ENCODE data around the gene RAB15. TPM values are rescaled to one million over a fixed set of nuclear protein-coding genes. Genes with fewer than 3 reads are reported as not detected.
A peak's percentile ranks its signal among the peaks of the same experiment; 100 is the strongest.

RAB15 gene
- total and polyA plus RNA-seq, 7 experiments from 2014 or later: 4.7 to 11.1 (median 5.9) TPM

GRCh38 chr14:64945431-64946178, 26.5 kb downstream of the RAB15 start:
- no peak overlapping the region for H3K4me3 ChIP-seq (ENCODE audit: low read length)
- no peak for ATAC-seq
- intact Hi-C loops (cut with micrococcal nuclease): loop anchor here in 1 of 2 donors (1.0 kb wide), 1 partner anchor 8 kb away; no protein-coding TSS in a partner anchor
- H3K36me3 ChIP-seq (ENCODE audit: control insufficient read depth in 2 of 3, insufficient read depth in 3 of 3, low read length in 3 of 3): peaks cover 0 to 27% (median 0%) of the 10 kb centered on the region in 3 experiments
- peaks cover 5 to 62% (median 21%) of the 10 kb centered on the region in 5 donors for H3K36me3 Mint-ChIP-seq
- H3K4me3 Mint-ChIP-seq: no peak overlapping the region
- no peak overlapping the region for H3K27ac ChIP-seq (ENCODE audit: low read depth, low read length)
- no peaks in the 10 kb centered on the region for H3K27me3 Mint-ChIP-seq
- H3K4me1 Mint-ChIP-seq: peaks cover 16 to 69% (median 55%) of the 10 kb centered on the region in 7 donors
- no peaks in the 10 kb centered on the region for H3K9me3 Mint-ChIP-seq
- no peaks in the 10 kb centered on the region for H3K27me3 ChIP-seq (ENCODE audit: control insufficient read depth in 2 of 2, insufficient read depth in 2 of 2, low read length in 2 of 2)
- DNase-seq: peak in 1 of 9 donors; percentile 8
- ChIA-PET CTCF (interaction anchor here (0.6 kb wide), 1 partner anchor 470 kb away, joined by 3 read pairs; no protein-coding TSS in a partner anchor), POLR2A (interaction anchor here (0.8 kb wide), 2 partner anchors 18 to 30 kb away, joined by 3 read pairs; no protein-coding TSS in a partner anchor)
- peak overlapping the region in 7 of 9 donors; percentile 10 to 80 (median 53) for H3K27ac Mint-ChIP-seq
- H3K9me3 ChIP-seq (ENCODE audit: control insufficient read depth in 2 of 3, low read length in 3 of 3): no peaks in the 10 kb centered on the region
- peaks cover 0 to 10% of the 10 kb centered on the region in 2 donors for H3K4me1 ChIP-seq (ENCODE audit: control insufficient read depth in 2 of 2, insufficient read depth in 2 of 2, low read length in 2 of 2)

- H3K27me3 Mint-ChIP-seq: no peaks in the 10 kb centered on the region
- DNase-seq: no peak
- H3K36me3 Mint-ChIP-seq: peaks cover 8 to 62% (median 20%) of the 10 kb centered on the region in 5 donors
- H3K4me3 ChIP-seq (ENCODE audit: low read length): no peak overlapping the region
- no peaks in the 10 kb centered on the region for H3K9me3 Mint-ChIP-seq
- no peak overlapping the region for H3K4me3 Mint-ChIP-seq
- CTCF ChIA-PET: no interaction called here
- H3K27ac Mint-ChIP-seq: peak overlapping the region in 6 of 9 donors; percentile 14 to 80 (median 52)
- H3K9me3 ChIP-seq (ENCODE audit: control insufficient read depth in 2 of 3, low read length in 3 of 3): no peaks in the 10 kb centered on the region
- no peaks in the 10 kb centered on the region for H3K27me3 ChIP-seq (ENCODE audit: control insufficient read depth in 2 of 2, insufficient read depth in 2 of 2, low read length in 2 of 2)
- peaks cover 16 to 77% (median 62%) of the 10 kb centered on the region in 7 donors for H3K4me1 Mint-ChIP-seq
- peaks cover 0 to 30% (median 0%) of the 10 kb centered on the region in 3 experiments for H3K36me3 ChIP-seq (ENCODE audit: control insufficient read depth in 2 of 3, insufficient read depth in 3 of 3, low read length in 3 of 3)
- intact Hi-C loops (cut with micrococcal nuclease): loop anchor here in 1 of 2 donors (1.0 to 5.0 kb wide), 2 partner anchors 8 to 38 kb away; no protein-coding TSS in a partner anchor
- POLR2A ChIA-PET: interaction anchor here (1.6 kb wide), 1 partner anchor 42 kb away, joined by 4 read pairs; the partner anchor contains the start of gene FNTB
- ATAC-seq: no peak
- H3K27ac ChIP-seq (ENCODE audit: low read depth, low read length): no peak overlapping the region
- H3K4me1 ChIP-seq (ENCODE audit: control insufficient read depth in 2 of 2, insufficient read depth in 2 of 2, low read length in 2 of 2): peaks cover 0 to 10% of the 10 kb centered on the region in 2 donors
Observed at GRCh38 chr14:64944861-64945260, 27.3 kb downstream of the RAB15 start.

GRCh38 chr14:64944041-64944440, 28.1 kb downstream of the RAB15 start:
- Mint-ChIP-seq H3K36me3 (peaks cover 8 to 63% (median 25%) of the 10 kb centered on the region in 5 donors), H3K4me1 (peaks cover 22 to 83% (median 71%) of the 10 kb centered on the region in 7 donors)
- H3K36me3 ChIP-seq (ENCODE audit: control insufficient read depth in 2 of 3, insufficient read depth in 3 of 3, low read length in 3 of 3): peaks cover 0 to 39% (median under 1%) of the 10 kb centered on the region in 3 experiments

GRCh38 chr14:64943556-64943955, 28.6 kb downstream of the RAB15 start:
- DNase-seq: no peak
- peaks cover 0 to 39% (median 3%) of the 10 kb centered on the region in 3 experiments for H3K36me3 ChIP-seq (ENCODE audit: control insufficient read depth in 2 of 3, insufficient read depth in 3 of 3, low read length in 3 of 3)
- Mint-ChIP-seq H3K27me3 (no peaks in the 10 kb centered on the region), H3K4me1 (peaks cover 27 to 85% (median 76%) of the 10 kb centered on the region in 7 donors), H3K36me3 (peaks cover 8 to 63% (median 24%) of the 10 kb centered on the region in 5 donors), H3K27ac (peak overlapping the region in 8 of 9 donors; percentile 40 to 91 (median 75)), H3K4me3 (no peak overlapping the region), H3K9me3 (no peaks in the 10 kb centered on the region)
- ChIA-PET POLR2A (interaction anchor here (1.6 kb wide), 1 partner anchor 43 kb away, joined by 4 read pairs; the partner anchor contains the start of gene FNTB), CTCF (interaction anchor here (1.2 kb wide), 1 partner anchor 51 kb away, joined by 3 read pairs; no protein-coding TSS in a partner anchor)
- H3K27ac ChIP-seq (ENCODE audit: low read depth, low read length): no peak overlapping the region
- intact Hi-C loops (cut with micrococcal nuclease): loop anchor here in 1 of 2 donors (5.0 kb wide), 1 partner anchor 36 kb away; no protein-coding TSS in a partner anchor
- peaks cover 0 to 10% of the 10 kb centered on the region in 2 donors for H3K4me1 ChIP-seq (ENCODE audit: control insufficient read depth in 2 of 2, insufficient read depth in 2 of 2, low read length in 2 of 2)
- H3K4me3 ChIP-seq (ENCODE audit: low read length): no peak overlapping the region
- ATAC-seq: peak; percentile 45
- H3K27me3 ChIP-seq (ENCODE audit: control insufficient read depth in 2 of 2, insufficient read depth in 2 of 2, low read length in 2 of 2): no peaks in the 10 kb centered on the region
- no peaks in the 10 kb centered on the region for H3K9me3 ChIP-seq (ENCODE audit: control insufficient read depth in 2 of 3, low read length in 3 of 3)

More at GRCh38 chr14:64944041-64944440, 28.1 kb downstream of the RAB15 start:
- ATAC-seq: no peak
- ChIA-PET POLR2A (interaction anchor here (1.6 kb wide), 1 partner anchor 43 kb away, joined by 4 read pairs; the partner anchor contains the start of gene FNTB), CTCF (interaction anchor here (1.2 kb wide), 1 partner anchor 52 kb away, joined by 3 read pairs; no protein-coding TSS in a partner anchor)
- H3K27me3 ChIP-seq (ENCODE audit: control insufficient read depth in 2 of 2, insufficient read depth in 2 of 2, low read length in 2 of 2): no peaks in the 10 kb centered on the region
- no peak overlapping the region for H3K27ac ChIP-seq (ENCODE audit: low read depth, low read length)
- H3K4me3 ChIP-seq (ENCODE audit: low read length): no peak overlapping the region
- intact Hi-C loops (cut with micrococcal nuclease): loop anchor here in 1 of 2 donors (5.0 kb wide), 1 partner anchor 37 kb away; no protein-coding TSS in a partner anchor
- peaks cover 0 to 10% of the 10 kb centered on the region in 2 donors for H3K4me1 ChIP-seq (ENCODE audit: control insufficient read depth in 2 of 2, insufficient read depth in 2 of 2, low read length in 2 of 2)
- no peaks in the 10 kb centered on the region for H3K9me3 ChIP-seq (ENCODE audit: control insufficient read depth in 2 of 3, low read length in 3 of 3)
- peak in 1 of 9 donors; percentile 8 for DNase-seq
- H3K27me3 Mint-ChIP-seq: no peaks in the 10 kb centered on the region
- no peak overlapping the region for H3K4me3 Mint-ChIP-seq
- peak overlapping the region in 7 of 9 donors; percentile 7 to 81 (median 66) for H3K27ac Mint-ChIP-seq
- no peaks in the 10 kb centered on the region for H3K9me3 Mint-ChIP-seq

GRCh38 chr14:64942531-64943111, 29.5 kb downstream of the RAB15 start, which contains the start of gene GPX2:
GPX2 (minus strand) TSS chr14:64942745; CDS start chr14:64942726, 19 bp downstream.
- no peak within 1 kb of the TSS for H3K4me3 ChIP-seq (ENCODE audit: low read length)
- H3K27me3 ChIP-seq (ENCODE audit: control insufficient read depth in 2 of 2, insufficient read depth in 2 of 2, low read length in 2 of 2): no peaks in the 10 kb centered on the region
- peaks cover 0 to 10% of the 10 kb centered on the region in 2 donors for H3K4me1 ChIP-seq (ENCODE audit: control insufficient read depth in 2 of 2, insufficient read depth in 2 of 2, low read length in 2 of 2)
- Mint-ChIP-seq H3K4me1 (peaks cover 24 to 94% (median 83%) of the 10 kb centered on the region in 7 donors), H3K27ac (peak within 1 kb of the TSS; percentile 40 to 91 (median 73)), H3K27me3 (no peaks in the 10 kb centered on the region), H3K4me3 (peak within 1 kb of the TSS in 1 of 10 donors; percentile 18), H3K36me3 (peaks cover 8 to 62% (median 24%) of the 10 kb centered on the region in 5 donors), H3K9me3 (no peaks in the 10 kb centered on the region)
- no peak for ATAC-seq
- DNase-seq: peak in 1 of 9 donors; percentile 3
- ChIA-PET POLR2A (interaction anchor here (1.0 to 1.4 kb wide), 2 partner anchors 28 to 44 kb away, joined by 3 to 4 read pairs; partner anchors contain the start of genes CHURC1 and FNTB), CTCF (interaction anchor here (0.6 kb wide), 1 partner anchor 1175 kb away, joined by 3 read pairs; no protein-coding TSS in a partner anchor)
- no peaks in the 10 kb centered on the region for H3K9me3 ChIP-seq (ENCODE audit: control insufficient read depth in 2 of 3, low read length in 3 of 3)
- H3K27ac ChIP-seq (ENCODE audit: low read depth, low read length): no peak within 1 kb of the TSS
- intact Hi-C loops (cut with micrococcal nuclease): loop anchor here in 1 of 2 donors (5.0 kb wide), 1 partner anchor 35 kb away; no protein-coding TSS in a partner anchor
- H3K36me3 ChIP-seq (ENCODE audit: control insufficient read depth in 2 of 3, insufficient read depth in 3 of 3, low read length in 3 of 3): peaks cover 0 to 30% (median 3%) of the 10 kb centered on the region in 3 experiments
